Activated CD8-positive, alpha-beta memory T cell treated with anti-CD3 and anti-CD28 coated beads, Interleukin-2, amount 10 ng/mL, durations not matched to agents 7 days and 5 days (primary cell): ENCODE data around the gene FNDC3B. TPM values are rescaled to one million over a fixed set of nuclear protein-coding genes. Genes with fewer than 3 reads are reported as not detected.

Experiments used
- ATAC-seq: fragments of 150-1000 bp; cut with Tn5 transposase; one replicate; pipeline ENCODE4 v1.10.0; 2021; ENCODE audit warnings: moderate library complexity
- CTCF ChIA-PET: fragments of 350-600 bp; sonication (Branson Sonifier 250); formaldehyde crosslinking; loops from one replicate; lab custom pipeline; 2021; ENCODE audit warnings: antibody characterized with exemption; lab: Charles Lee
- DNase-seq: peaks from one replicate; pipeline ENCODE4 v3.0.0-alpha.2; 2020
- H3K27ac Mint-ChIP-seq: one replicate; pipeline ENCODE4 v1.8.0; 2021; ENCODE audit warnings: mild to moderate bottlenecking, mixed read lengths
- H3K27me3 Mint-ChIP-seq: one replicate; pipeline ENCODE4 v1.8.0; 2021; ENCODE audit warnings: mixed read lengths
- H3K36me3 Mint-ChIP-seq: one replicate; pipeline ENCODE4 v1.8.0; 2021; ENCODE audit warnings: mild to moderate bottlenecking, mixed read lengths
- H3K4me1 Mint-ChIP-seq: one replicate; pipeline ENCODE4 v1.8.0; 2021; ENCODE audit warnings: mixed read lengths
- H3K4me3 Mint-ChIP-seq: one replicate; pipeline ENCODE4 v1.8.0; 2021; ENCODE audit warnings: mild to moderate bottlenecking, moderate library complexity, mixed read lengths
- H3K9me3 Mint-ChIP-seq: one replicate; pipeline ENCODE4 v1.8.0; 2022; ENCODE audit warnings: low read depth, mixed read lengths
- total RNA-seq, 2 experiments: library from RNA; stranded (reverse); gene quantifications; one replicate each; pipeline ENCODE4 v1.2.3, GENCODE V29; 2021

FNDC3B gene
- total RNA-seq, 2 experiments from 2014 or later: 25.4 to 31.1 TPM

- DNase-seq (peak; percentile 59), ATAC-seq (peak; percentile 62)
- no peak within 1 kb of the TSS for H3K27ac Mint-ChIP-seq
- peak within 1 kb of the TSS; percentile 59 for H3K4me3 Mint-ChIP-seq
- H3K27me3 Mint-ChIP-seq: peaks cover 82% of the 10 kb centered on the region
- CTCF ChIA-PET: interaction anchor here (0.6 to 4.8 kb wide), 3 partner anchors 13 to 172 kb away, joined by 3 to 27 read pairs (median 3); no protein-coding TSS in a partner anchor
- H3K9me3 Mint-ChIP-seq: no peaks in the 10 kb centered on the region
- H3K4me1 Mint-ChIP-seq: peaks cover 32% of the 10 kb centered on the region
- peaks cover 3% of the 10 kb centered on the region for H3K36me3 Mint-ChIP-seq
Observed at GRCh38 chr3:172447611-172448579, 408.5 kb downstream of the FNDC3B start, which contains the start of gene GHSR. TSS of gene GHSR (minus strand) at chr3:172448456. CDS start at chr3:172448413, 43 bp downstream.

GRCh38 chr3:172448661-172449465 is 409.5 kb downstream of the FNDC3B start:
- H3K36me3 Mint-ChIP-seq: peaks cover 3% of the 10 kb centered on the region
- peaks cover 32% of the 10 kb centered on the region for H3K4me1 Mint-ChIP-seq
- DNase-seq: no peak
- H3K27ac Mint-ChIP-seq: no peak overlapping the region
- no peak for ATAC-seq
- CTCF ChIA-PET: interaction anchor here (0.6 to 4.8 kb wide), 3 partner anchors 12 to 171 kb away, joined by 3 to 27 read pairs (median 3); no protein-coding TSS in a partner anchor
- H3K27me3 Mint-ChIP-seq: peaks cover 81% of the 10 kb centered on the region
- no peaks in the 10 kb centered on the region for H3K9me3 Mint-ChIP-seq
- H3K4me3 Mint-ChIP-seq: peak overlapping the region; percentile 59

GRCh38 chr3:172449466-172450149 is 410.2 kb downstream of the FNDC3B start:
- peaks cover 3% of the 10 kb centered on the region for H3K36me3 Mint-ChIP-seq
- no peaks in the 10 kb centered on the region for H3K9me3 Mint-ChIP-seq
- H3K4me3 Mint-ChIP-seq: peak overlapping the region; percentile 37
- H3K4me1 Mint-ChIP-seq: peaks cover 32% of the 10 kb centered on the region
- no peak overlapping the region for H3K27ac Mint-ChIP-seq
- CTCF ChIA-PET: interaction anchor here (1.7 to 4.8 kb wide), 2 partner anchors 11 to 12 kb away, joined by 4 to 27 read pairs; no protein-coding TSS in a partner anchor
- ATAC-seq: peak; percentile 38
- peaks cover 87% of the 10 kb centered on the region for H3K27me3 Mint-ChIP-seq
- peak; percentile 46 for DNase-seq

Other genes starting within 250 kb of the FNDC3B start
- 1 to 10 TPM; 2.0 to 3.4 TPM for gene PLD1, start 229.1 kb upstream of the FNDC3B start, total RNA-seq
- not detected for gene TMEM212, start 196.2 kb upstream of the FNDC3B start, total RNA-seq